Ishikawa (cell line): ENCODE measurements around the gene E4F1.

Experiments used
- CEBPB ChIP-seq: IDR thresholded peaks from 2 replicates; pipeline ENCODE4 v1.6.1; 2012
- CREB1 ChIP-seq: IDR thresholded peaks from 2 replicates; pipeline ENCODE4 v1.6.1; 2012; ENCODE audit warnings: low read depth
- EGR1 ChIP-seq: IDR thresholded peaks from 2 replicates; pipeline ENCODE4 v1.6.1; 2012
- EP300 ChIP-seq: IDR thresholded peaks from 2 replicates; pipeline ENCODE4 v1.6.1; 2012; ENCODE audit warnings: borderline replicate concordance
- FOXM1 ChIP-seq: IDR thresholded peaks from 2 replicates; pipeline ENCODE4 v1.6.1; 2012; ENCODE audit warnings: low read depth, borderline replicate concordance
- NFIC ChIP-seq: IDR thresholded peaks from 2 replicates; pipeline ENCODE4 v1.6.1; 2012
- RAD21 ChIP-seq: IDR thresholded peaks from 2 replicates; pipeline ENCODE4 v1.6.1; 2012; ENCODE audit warnings: low read depth
- TAF1 ChIP-seq: IDR thresholded peaks from 2 replicates; pipeline ENCODE4 v1.6.1; 2012; ENCODE audit warnings: low read depth, mild to moderate bottlenecking
- TCF12 ChIP-seq: IDR thresholded peaks from 2 replicates; pipeline ENCODE4 v1.6.1; 2012; ENCODE audit warnings: low read depth
- TEAD4 ChIP-seq: IDR thresholded peaks from 2 replicates; pipeline ENCODE4 v1.6.1; 2012
- YY1 ChIP-seq: IDR thresholded peaks from 2 replicates; pipeline ENCODE4 v1.6.1; 2012; ENCODE audit warnings: low read depth
- ZBTB7A ChIP-seq: IDR thresholded peaks from 2 replicates; pipeline ENCODE4 v1.6.1; 2012; ENCODE audit warnings: low read depth
- TF ChIP-seq, protein P1 (sequence below): IDR thresholded peaks from 2 replicates; pipeline ENCODE4 v1.6.1; 2012; ENCODE audit warnings: low read depth, mild to moderate bottlenecking
- TF ChIP-seq, protein P2 (sequence below): IDR thresholded peaks from 2 replicates; pipeline ENCODE4 v1.6.1; 2012
- TF ChIP-seq, protein P3 (sequence below): IDR thresholded peaks from 2 replicates; pipeline ENCODE4 v1.6.1; 2012

E4F1 gene

DNA sequence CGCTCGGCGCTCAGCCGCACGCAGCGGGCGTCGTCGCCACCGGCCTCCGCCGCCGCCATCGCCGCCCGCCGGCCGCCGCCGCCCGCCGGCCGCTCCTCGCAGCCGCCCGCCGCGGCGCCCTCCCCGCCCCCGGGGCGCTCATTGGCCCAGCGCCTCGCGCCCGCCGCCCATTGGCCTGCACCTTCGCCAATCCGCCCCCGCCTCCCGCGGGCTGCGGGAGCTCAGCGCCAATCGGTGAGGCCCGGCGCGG lies 8.7 kb upstream of the E4F1 start, which contains the start of gene PGP:
TSS of gene PGP (minus strand) at position 122 of the 250 bp plus-strand sequence. CDS start at position 59, 63 bp downstream.
- TF ChIP-seq CREB1 (no peak), NFIC (no peak), TEAD4 (no peak), EGR1 (peak; percentile 67; the same call in 1 of the 2 replicates), CEBPB (no peak), FOXM1 (no peak), ZBTB7A (no peak), EP300 (no peak), YY1 (0 out of 2 replicates have a peak, but pooled peaks have one; percentile 45), TAF1 (no peak), RAD21 (no peak)
- TF ChIP-seq, protein P1, sequence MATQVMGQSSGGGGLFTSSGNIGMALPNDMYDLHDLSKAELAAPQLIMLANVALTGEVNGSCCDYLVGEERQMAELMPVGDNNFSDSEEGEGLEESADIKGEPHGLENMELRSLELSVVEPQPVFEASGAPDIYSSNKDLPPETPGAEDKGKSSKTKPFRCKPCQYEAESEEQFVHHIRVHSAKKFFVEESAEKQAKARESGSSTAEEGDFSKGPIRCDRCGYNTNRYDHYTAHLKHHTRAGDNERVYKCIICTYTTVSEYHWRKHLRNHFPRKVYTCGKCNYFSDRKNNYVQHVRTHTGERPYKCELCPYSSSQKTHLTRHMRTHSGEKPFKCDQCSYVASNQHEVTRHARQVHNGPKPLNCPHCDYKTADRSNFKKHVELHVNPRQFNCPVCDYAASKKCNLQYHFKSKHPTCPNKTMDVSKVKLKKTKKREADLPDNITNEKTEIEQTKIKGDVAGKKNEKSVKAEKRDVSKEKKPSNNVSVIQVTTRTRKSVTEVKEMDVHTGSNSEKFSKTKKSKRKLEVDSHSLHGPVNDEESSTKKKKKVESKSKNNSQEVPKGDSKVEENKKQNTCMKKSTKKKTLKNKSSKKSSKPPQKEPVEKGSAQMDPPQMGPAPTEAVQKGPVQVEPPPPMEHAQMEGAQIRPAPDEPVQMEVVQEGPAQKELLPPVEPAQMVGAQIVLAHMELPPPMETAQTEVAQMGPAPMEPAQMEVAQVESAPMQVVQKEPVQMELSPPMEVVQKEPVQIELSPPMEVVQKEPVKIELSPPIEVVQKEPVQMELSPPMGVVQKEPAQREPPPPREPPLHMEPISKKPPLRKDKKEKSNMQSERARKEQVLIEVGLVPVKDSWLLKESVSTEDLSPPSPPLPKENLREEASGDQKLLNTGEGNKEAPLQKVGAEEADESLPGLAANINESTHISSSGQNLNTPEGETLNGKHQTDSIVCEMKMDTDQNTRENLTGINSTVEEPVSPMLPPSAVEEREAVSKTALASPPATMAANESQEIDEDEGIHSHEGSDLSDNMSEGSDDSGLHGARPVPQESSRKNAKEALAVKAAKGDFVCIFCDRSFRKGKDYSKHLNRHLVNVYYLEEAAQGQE, result no peak
- TF ChIP-seq, protein P2, sequence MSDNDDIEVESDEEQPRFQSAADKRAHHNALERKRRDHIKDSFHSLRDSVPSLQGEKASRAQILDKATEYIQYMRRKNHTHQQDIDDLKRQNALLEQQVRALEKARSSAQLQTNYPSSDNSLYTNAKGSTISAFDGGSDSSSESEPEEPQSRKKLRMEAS, result no peak
- TF ChIP-seq, protein P3, sequence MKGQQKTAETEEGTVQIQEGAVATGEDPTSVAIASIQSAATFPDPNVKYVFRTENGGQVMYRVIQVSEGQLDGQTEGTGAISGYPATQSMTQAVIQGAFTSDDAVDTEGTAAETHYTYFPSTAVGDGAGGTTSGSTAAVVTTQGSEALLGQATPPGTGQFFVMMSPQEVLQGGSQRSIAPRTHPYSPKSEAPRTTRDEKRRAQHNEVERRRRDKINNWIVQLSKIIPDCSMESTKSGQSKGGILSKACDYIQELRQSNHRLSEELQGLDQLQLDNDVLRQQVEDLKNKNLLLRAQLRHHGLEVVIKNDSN, result no peak

DNA sequence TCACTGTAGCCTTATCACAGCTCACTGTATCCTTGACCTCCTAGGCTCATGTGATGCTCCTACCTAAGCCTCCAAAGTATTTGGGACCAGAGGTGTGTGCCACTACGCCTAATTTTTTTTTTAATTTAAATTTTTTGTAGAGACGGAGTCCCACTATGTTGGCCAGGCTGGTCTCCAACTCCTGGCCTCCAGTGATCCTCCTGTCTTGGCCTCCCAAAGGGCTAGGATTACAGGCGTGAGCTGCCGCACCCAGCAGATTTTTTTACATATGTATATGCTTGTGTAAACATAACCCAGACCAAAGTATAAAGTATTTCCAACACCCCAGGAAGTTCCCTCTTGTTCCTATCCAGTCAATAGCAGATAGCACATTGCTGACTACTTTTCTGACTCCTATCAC lies 7.1 kb upstream of the E4F1 start:
- no peak for TF ChIP-seq ZBTB7A
- TF ChIP-seq, protein P3, result no peak
- TF ChIP-seq TCF12, result no peak
- no peak for TF ChIP-seq NFIC
- TF ChIP-seq, protein P2, result no peak
- TF ChIP-seq EGR1, result no peak
- no peak for TF ChIP-seq TAF1
- TF ChIP-seq RAD21, result no peak
- no peak for TF ChIP-seq CREB1
- TF ChIP-seq YY1, result no peak
- TF ChIP-seq CEBPB, result no peak
- TF ChIP-seq, protein P1, result no peak
- no peak for TF ChIP-seq TEAD4
- TF ChIP-seq FOXM1, result no peak

DNA sequence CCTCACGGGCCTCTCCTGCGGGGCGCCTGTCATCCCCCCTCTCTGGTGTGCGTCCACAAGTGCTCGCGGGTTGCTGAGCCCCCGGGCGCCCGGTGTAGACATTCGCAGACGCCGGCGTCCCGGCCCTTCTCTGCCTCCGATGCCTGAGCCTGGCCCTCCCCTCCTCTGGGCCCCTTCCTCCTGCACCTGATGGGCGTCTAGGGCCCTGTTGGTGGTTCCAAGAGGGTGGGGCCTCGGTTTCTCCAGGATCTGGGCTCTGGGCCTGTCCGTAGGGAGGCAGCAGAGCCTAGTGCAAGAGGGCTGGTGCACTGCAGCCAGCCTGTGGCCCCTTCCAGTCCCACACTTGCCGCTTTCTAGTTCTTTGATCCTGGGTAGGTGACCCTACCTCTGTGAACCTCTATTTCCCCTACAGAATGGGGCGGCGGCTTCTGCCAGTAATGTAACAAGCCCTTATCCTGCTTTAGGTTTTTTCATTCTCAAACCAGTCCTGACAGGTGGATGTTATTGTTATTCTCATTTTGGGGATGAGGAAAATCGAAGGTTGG lies 623 bp downstream of the E4F1 start:
- TF ChIP-seq RAD21, result peak; percentile 34; the same call in 1 of the 2 replicates
- TF ChIP-seq ZBTB7A, result peak; percentile 25; the same call in 1 of the 2 replicates
- TF ChIP-seq TAF1, result no peak

DNA sequence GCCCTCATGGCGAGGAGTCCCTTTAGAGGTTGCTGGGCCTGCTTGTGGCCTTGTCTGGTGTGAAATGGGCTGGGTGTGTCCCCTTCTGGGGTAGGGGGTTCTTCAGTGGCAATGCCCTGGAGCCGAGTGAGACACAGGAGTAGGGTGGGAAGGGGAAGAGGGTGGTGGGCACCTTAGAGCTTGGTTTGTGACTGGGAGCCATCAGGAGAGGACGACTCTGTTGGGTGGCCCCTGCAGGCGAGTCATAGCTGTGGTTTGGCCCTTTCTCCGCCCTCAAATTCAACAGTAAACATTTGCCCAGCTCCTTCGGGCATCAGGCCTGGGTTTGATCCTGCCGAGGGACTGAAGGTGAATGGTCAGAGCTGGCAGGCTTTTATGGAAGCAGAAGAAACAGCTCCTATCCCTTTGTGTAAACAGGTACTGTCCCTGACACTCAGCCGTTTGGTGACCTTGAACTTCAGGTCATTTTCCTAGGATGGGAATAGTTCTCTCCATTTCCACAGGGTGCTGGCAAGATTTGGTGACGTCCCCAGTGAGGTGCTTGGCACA lies 2.9 kb downstream of the E4F1 start:
- TF ChIP-seq TCF12 (no peak), FOXM1 (no peak), TEAD4 (no peak), CREB1 (no peak), NFIC (no peak), ZBTB7A (no peak), CEBPB (no peak), RAD21 (no peak), EP300 (no peak), YY1 (no peak), TAF1 (no peak), EGR1 (no peak)
- TF ChIP-seq, protein P1, result no peak
- TF ChIP-seq, protein P2, result no peak
- TF ChIP-seq, protein P3, result no peak
